Tibial artery (tissue), 4 donors: ENCODE data around the gene YTHDC1.
A peak's percentile ranks its signal among the peaks of the same experiment; 100 is the strongest.

Experiments used
- DNase-seq, 2 donors: peaks; one replicate each; pipeline ENCODE4 v3.0.0-alpha.2; 2019
- H3K27ac ChIP-seq, 2 donors: fragments of 200-600 bp; sonication (generic) in 1 of 2; 1 replicate in 1 of 2; 2 replicates in 1 of 2; pipeline ENCODE4 v1.5.1; 2018 to 2019; ENCODE audit warnings: mild to moderate bottlenecking in 1 of 2
- H3K27me3 ChIP-seq, 2 donors: fragments of 200-600 bp; sonication (generic) in 1 of 2; one replicate each; pipeline versions ENCODE4 v1.5.1 to v1.6.0; 2016 to 2019
- H3K36me3 ChIP-seq, 3 donors: fragments of 200-600 bp; sonication (generic) in 2 of 3; one replicate each; pipeline ENCODE4 v1.5.1; 2016 to 2019; ENCODE audit warnings: mild to moderate bottlenecking in 2 of 3
- H3K4me1 ChIP-seq, 4 donors: fragments of 200-600 bp; sonication (generic) in 2 of 4; 1 replicate in 3 of 4; 2 replicates in 1 of 4; pipeline ENCODE4 v1.5.1; 2016 to 2019
- H3K4me3 ChIP-seq, 2 donors: fragments of 200-600 bp; sonication (generic) in 1 of 2; 1 replicate in 1 of 2; 2 replicates in 1 of 2; pipeline ENCODE4 v1.5.1; 2018 to 2019; ENCODE audit warnings: mild to moderate bottlenecking in 2 of 2
- H3K9me3 ChIP-seq, 3 donors: fragments of 200-600 bp; sonication (generic) in 1 of 3; one replicate each; pipeline ENCODE4 v1.5.1; 2016 to 2019
- CTCF ChIP-seq, 2 experiments: fragments of 200-600 bp in 1 of 2; fragments of 450-650 bp in 1 of 2; IDR thresholded peaks; one replicate each; pipeline ENCODE4 v1.5.1; 2017 to 2019; ENCODE audit warnings: antibody characterized with exemption in 2 of 2, mild to moderate bottlenecking in 1 of 2, moderate library complexity in 1 of 2
- intact Hi-C: fragments of 100-400 bp; cut with DNase I; formaldehyde crosslinking; loops from one replicate; pipeline ENCODE4 v1.15.0; 2023; ENCODE audit warnings: low total_unique reads

The YTHDC1 gene

GRCh38 chr4:68358988-68359387 lies 9.1 kb upstream of the YTHDC1 start:
- Histone ChIP-seq H3K27ac (no peak overlapping the region), H3K9me3 (no peaks in the 10 kb centered on the region), H3K4me1 (no peaks in the 10 kb centered on the region), H3K36me3 (no peaks in the 10 kb centered on the region), H3K27me3 (no peaks in the 10 kb centered on the region), H3K4me3 (no peak overlapping the region)
- DNase-seq = no peak
- TF ChIP-seq CTCF (IDR thresholded peaks at IDR 0.05) = no peak
- intact Hi-C loops = no loop called here

GRCh38 chr4:68352791-68353190 lies 2.9 kb upstream of the YTHDC1 start:
- Histone ChIP-seq H3K9me3 (no peaks in the 10 kb centered on the region), H3K27me3 (no peaks in the 10 kb centered on the region), H3K4me1 (peaks cover 0 to 10% (median 1%) of the 10 kb centered on the region in 4 donors), H3K4me3 (no peak overlapping the region), H3K27ac (no peak overlapping the region), H3K36me3 (no peaks in the 10 kb centered on the region)
- intact Hi-C loops = no loop called here
- no peak for DNase-seq
- TF ChIP-seq CTCF (IDR thresholded peaks at IDR 0.05) = no peak

- TF ChIP-seq CTCF (IDR thresholded peaks at IDR 0.05) = no peak
- H3K4me3 ChIP-seq = peak overlapping the region; percentile 83 to 86
- peak overlapping the region; percentile 98 to 99 for H3K27ac ChIP-seq
- H3K9me3 ChIP-seq = no peaks in the 10 kb centered on the region
- H3K27me3 ChIP-seq = no peaks in the 10 kb centered on the region
- intact Hi-C loops = no loop called here
- H3K4me1 ChIP-seq = peaks cover 0 to 44% (median 12%) of the 10 kb centered on the region in 4 donors
- H3K36me3 ChIP-seq = no peaks in the 10 kb centered on the region
- DNase-seq = no peak
These were observed 626 bp downstream of the YTHDC1 start for GRCh38 chr4:68349279-68349648.

- Histone ChIP-seq H3K4me3 (peak overlapping the region; percentile 83 to 86), H3K4me1 (peaks cover 0 to 51% (median 14%) of the 10 kb centered on the region in 4 donors), H3K27ac (peak overlapping the region; percentile 98 to 99), H3K9me3 (no peaks in the 10 kb centered on the region), H3K36me3 (no peaks in the 10 kb centered on the region), H3K27me3 (no peaks in the 10 kb centered on the region)
- intact Hi-C loops = no loop called here
- no peak for DNase-seq
- no peak for TF ChIP-seq CTCF (IDR thresholded peaks at IDR 0.05)
These were observed 1.3 kb downstream of the YTHDC1 start for GRCh38 chr4:68348577-68348976.

- no peak for TF ChIP-seq CTCF (IDR thresholded peaks at IDR 0.05)
- H3K4me3 ChIP-seq = peak overlapping the region; percentile 83 to 86
These were observed 2.0 kb downstream of the YTHDC1 start for GRCh38 chr4:68347845-68348244.

GRCh38 chr4:68346461-68346860 lies 3.4 kb downstream of the YTHDC1 start:
- TF ChIP-seq CTCF (IDR thresholded peaks at IDR 0.05) = no peak
- Histone ChIP-seq H3K36me3 (no peaks in the 10 kb centered on the region), H3K27ac (no peak overlapping the region), H3K4me1 (peaks cover 0 to 72% (median 20%) of the 10 kb centered on the region in 4 donors), H3K9me3 (no peaks in the 10 kb centered on the region), H3K27me3 (no peaks in the 10 kb centered on the region), H3K4me3 (no peak overlapping the region)
- intact Hi-C loops = no loop called here
- no peak for DNase-seq

More at GRCh38 chr4:68347845-68348244, 2.0 kb downstream of the YTHDC1 start:
- intact Hi-C loops = no loop called here
- Histone ChIP-seq H3K27me3 (no peaks in the 10 kb centered on the region), H3K9me3 (no peaks in the 10 kb centered on the region), H3K27ac (no peak overlapping the region), H3K36me3 (no peaks in the 10 kb centered on the region), H3K4me1 (peaks cover 0 to 58% (median 14%) of the 10 kb centered on the region in 4 donors)
- no peak for DNase-seq
